Stimulated activated CD8-positive, alpha-beta memory T cell treated with anti-CD3 and anti-CD28 coated beads, Interleukin-7, amount 100 ng/mL, for 24 hours (primary cell): ENCODE data around the gene CYTH1.
"Not testable (repeated sequence)": the region's sequence is repeated elsewhere in the genome, so short reads cannot be mapped to it uniquely, and the experiment has no call there.

Experiments used
- DNase-seq: peaks from one replicate; pipeline ENCODE4 v3.0.0-alpha.2; 2020; ENCODE audit warnings: low read depth

The CYTH1 gene

GRCh38 chr17:78687944-78688343, 94.1 kb downstream of the CYTH1 start:
- DNase-seq, result no peak

- no peak for DNase-seq
Observed at GRCh38 chr17:78687125-78687524, 94.9 kb downstream of the CYTH1 start.

GRCh38 chr17:78684026-78684425, 98.0 kb downstream of the CYTH1 start:
- DNase-seq, result no peak

- no peak for DNase-seq
Observed at GRCh38 chr17:78683408-78683961, 98.6 kb downstream of the CYTH1 start.

GRCh38 chr17:78682363-78682762, 99.7 kb downstream of the CYTH1 start:
- no peak for DNase-seq

GRCh38 chr17:78680436-78680835, 101.6 kb downstream of the CYTH1 start:
- no peak for DNase-seq

- DNase-seq, result no peak
Observed at GRCh38 chr17:78679495-78680395, 102.3 kb downstream of the CYTH1 start.

- no peak for DNase-seq
Observed at GRCh38 chr17:78678711-78679110, 103.4 kb downstream of the CYTH1 start.

GRCh38 chr17:78678222-78678557, 103.9 kb downstream of the CYTH1 start:
- no peak for DNase-seq

GRCh38 chr17:78677303-78678221, 104.5 kb downstream of the CYTH1 start:
- DNase-seq, result no peak

GRCh38 chr17:78676412-78677302, 105.4 kb downstream of the CYTH1 start:
- DNase-seq, result no peak

GRCh38 chr17:78675836-78676235, 106.2 kb downstream of the CYTH1 start:
- no peak for DNase-seq

- DNase-seq, result no peak
Observed at GRCh38 chr17:78675316-78675616, 106.8 kb downstream of the CYTH1 start.

GRCh38 chr17:78674595-78675315, 107.3 kb downstream of the CYTH1 start:
- DNase-seq, result no peak

- DNase-seq, result no peak
Observed at GRCh38 chr17:78674156-78674555, 107.9 kb downstream of the CYTH1 start.

GRCh38 chr17:78673395-78673794, 108.7 kb downstream of the CYTH1 start:
- DNase-seq, result no peak

GRCh38 chr17:78672871-78673371, 109.2 kb downstream of the CYTH1 start:
- DNase-seq, result no peak

- no peak for DNase-seq
Observed at GRCh38 chr17:78672005-78672404, 110.1 kb downstream of the CYTH1 start.

- DNase-seq, result not testable (repeated sequence)
Observed at GRCh38 chr17:78671726-78672001, 110.4 kb downstream of the CYTH1 start.

GRCh38 chr17:78670850-78671725, 111.0 kb downstream of the CYTH1 start:
- DNase-seq, result no peak
